ENCODE data around the gene FHL1.

- TF ChIP-seq CTCF (IDR thresholded peaks at IDR 0.05) (no peak), POLR2A (IDR thresholded peaks at IDR 0.05) (no peak)
Observed at GRCh38 chrX:136165406-136165805, 18.1 kb downstream of the FHL1 start.

All from thyroid gland (tissue), 4 donors.